HG03558 (cell line): ENCODE data around the gene PPP5C.
"Not testable (repeated sequence)": the region's sequence is repeated elsewhere in the genome, so short reads cannot be mapped to it uniquely, and the experiment has no call there.

Source experiments
- ATAC-seq: cut with Tn5 transposase; IDR thresholded peaks from one replicate; pipeline ENCODE4 v1.9.1; 2021; ENCODE audit warnings: moderate number of reproducible peaks; ENCODE audit not compliant: unreplicated experiment; ENCODE audit errors: extremely low read depth

Gene PPP5C

DNA sequence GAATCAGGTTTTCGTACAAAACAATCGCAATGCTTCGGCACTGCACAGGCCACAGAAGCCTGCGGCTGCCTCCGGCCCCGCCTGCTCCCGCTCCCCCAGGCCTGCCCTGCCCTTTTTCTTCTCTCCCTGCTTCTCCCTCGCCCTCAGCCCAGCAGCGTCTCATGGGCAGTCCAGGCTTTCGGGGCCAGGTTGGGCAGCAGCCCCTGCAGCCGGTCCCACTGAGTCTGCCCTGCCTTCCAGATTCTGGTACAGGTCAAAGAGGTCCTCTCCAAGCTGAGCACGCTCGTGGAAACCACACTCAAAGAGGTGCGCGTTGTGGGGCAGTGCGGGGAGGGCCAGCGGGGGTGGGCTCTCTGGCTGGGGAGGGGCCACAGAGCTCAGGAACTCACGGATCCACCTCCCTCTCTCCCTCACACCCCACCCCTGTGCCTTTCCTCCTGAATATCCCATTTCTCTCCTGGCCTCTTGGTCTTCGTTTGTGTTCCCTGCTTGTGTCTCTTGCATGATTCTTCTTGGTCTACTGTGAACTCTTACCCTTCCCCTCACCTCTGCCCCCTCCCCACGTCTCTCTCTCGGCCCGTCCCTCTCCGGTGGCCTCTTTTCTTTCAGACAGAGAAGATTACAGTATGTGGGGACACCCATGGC lies 36.4 kb downstream of the PPP5C start:
- no peak for ATAC-seq

- no peak for ATAC-seq
Measured at GRCh38 chr19:46383846-46384245, 37.0 kb downstream of the PPP5C start.

DNA sequence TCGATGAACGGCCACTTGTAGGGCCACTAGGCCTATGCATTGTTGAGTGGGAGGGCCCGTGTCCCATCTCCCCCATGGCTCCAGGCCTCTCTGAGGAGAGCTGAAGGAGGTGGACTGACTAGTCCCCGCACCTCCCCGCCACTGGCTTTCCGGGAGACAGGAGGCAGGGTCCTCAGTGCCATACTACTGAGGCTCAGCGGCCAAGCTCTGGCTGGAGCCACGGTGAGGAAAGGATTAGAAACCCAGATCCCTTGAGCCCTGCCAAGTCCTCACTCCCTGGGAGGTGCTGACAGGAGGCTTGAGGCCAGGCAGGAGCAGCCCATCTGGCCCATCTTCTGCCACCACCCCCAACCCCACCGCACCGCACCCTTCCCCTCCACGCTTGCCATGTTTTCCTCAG lies 37.5 kb downstream of the PPP5C start:
- no peak for ATAC-seq

- ATAC-seq = no peak
Measured at GRCh38 chr19:46385636-46386035, 38.7 kb downstream of the PPP5C start.

- no peak for ATAC-seq
Measured at GRCh38 chr19:46386151-46386550, 39.3 kb downstream of the PPP5C start.

DNA sequence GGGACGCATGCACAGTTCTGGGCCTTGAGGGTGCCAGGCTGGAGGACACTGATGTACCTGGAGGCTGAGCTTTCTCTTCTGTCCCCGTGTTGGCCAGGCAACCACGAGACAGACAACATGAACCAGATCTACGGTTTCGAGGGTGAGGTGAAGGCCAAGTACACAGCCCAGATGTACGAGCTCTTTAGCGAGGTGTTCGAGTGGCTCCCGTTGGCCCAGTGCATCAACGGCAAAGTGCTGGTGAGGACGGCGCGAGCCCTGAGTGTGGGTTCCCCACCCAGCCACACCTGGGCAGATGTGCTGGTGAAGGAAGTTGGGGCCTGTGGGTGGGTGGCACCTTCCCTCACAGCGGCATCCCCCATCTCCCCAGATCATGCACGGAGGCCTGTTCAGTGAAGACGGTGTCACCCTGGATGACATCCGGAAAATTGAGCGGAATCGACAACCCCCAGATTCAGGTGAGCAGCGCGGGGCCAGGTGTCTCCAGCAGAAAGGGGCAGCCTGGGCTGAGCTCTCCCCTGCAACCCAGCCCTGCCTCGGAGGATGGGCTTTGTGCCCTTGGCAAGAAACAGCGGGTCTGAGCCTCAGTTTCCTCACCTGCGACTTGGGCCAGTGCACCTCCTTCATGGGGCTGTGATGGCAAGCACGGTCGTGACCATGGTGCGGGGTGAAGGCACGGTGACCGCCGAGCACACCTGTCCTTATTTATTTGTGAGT lies 40.3 kb downstream of the PPP5C start:
- ATAC-seq = no peak

GRCh38 chr19:46387713-46388130 lies 40.8 kb downstream of the PPP5C start:
- ATAC-seq = no peak

- ATAC-seq = no peak
Measured at GRCh38 chr19:46388311-46389095, 41.6 kb downstream of the PPP5C start.

DNA sequence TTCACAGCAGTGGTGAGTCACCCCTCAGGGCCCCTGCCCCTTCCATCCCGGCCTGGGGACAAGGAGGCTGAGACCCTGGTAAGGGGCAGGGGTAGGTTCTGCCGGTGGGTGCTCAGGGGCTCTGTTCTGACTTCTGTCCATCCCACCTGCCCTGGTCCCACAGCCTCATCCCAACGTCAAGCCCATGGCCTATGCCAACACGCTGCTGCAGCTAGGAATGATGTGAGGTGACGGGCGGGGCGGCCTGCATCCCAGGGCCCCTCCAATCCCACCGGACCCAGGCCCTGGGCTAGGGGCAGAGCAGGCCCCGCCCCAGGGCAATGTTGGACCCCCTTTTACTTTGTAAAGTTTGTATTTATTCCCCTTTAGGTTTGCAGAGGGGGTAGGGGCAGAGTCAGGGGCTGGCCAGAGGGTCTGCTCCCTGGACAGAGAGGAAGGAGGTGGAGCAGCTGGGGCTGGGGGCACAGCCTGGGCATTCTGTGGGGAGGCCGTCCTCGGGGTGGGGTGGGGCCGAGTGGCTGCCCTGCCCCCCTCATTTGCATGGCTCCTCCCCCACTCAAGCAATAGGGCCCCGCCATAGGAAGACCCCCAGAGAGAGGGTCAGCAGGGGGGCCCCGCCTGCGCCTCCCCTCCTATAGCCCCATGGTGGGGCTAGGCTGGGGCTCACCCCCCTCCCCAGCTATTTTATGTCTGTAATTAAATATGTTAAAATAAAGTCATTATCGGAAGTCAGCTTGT lies 43.4 kb downstream of the PPP5C start:
- ATAC-seq = no peak

GRCh38 chr19:46390866-46391265 lies 44.0 kb downstream of the PPP5C start:
- ATAC-seq = no peak

GRCh38 chr19:46391296-46392251 lies 44.7 kb downstream of the PPP5C start:
- ATAC-seq = no peak

DNA sequence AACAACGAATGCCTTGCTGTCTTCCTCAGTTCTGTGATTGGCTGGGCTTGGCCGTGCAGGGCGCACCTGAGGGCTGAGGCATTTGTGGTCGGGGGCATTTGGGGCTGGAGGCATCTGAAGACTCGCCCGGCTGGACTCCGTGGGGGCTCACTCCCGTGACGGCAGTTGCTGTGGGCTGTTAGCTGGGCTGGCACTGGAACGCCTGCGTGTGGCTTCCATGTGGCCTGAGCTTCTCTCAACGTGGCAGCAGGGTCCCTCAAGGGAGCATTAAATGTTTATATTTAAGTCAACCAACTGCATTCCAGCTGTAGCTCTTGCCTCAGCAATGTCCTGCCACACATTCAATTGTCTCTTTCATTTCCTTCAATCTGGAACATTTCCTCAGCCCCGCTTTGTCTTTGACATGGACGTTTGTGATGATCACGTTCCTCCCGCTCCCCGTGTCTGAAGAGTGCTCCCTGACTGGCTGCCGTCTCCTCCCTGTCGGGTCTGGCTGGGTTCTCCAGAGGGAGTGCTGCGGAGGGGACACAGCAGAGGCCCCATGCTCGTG lies 45.4 kb downstream of the PPP5C start:
- no peak for ATAC-seq

- no peak for ATAC-seq
Measured at GRCh38 chr19:46392837-46393236, 46.0 kb downstream of the PPP5C start.

DNA sequence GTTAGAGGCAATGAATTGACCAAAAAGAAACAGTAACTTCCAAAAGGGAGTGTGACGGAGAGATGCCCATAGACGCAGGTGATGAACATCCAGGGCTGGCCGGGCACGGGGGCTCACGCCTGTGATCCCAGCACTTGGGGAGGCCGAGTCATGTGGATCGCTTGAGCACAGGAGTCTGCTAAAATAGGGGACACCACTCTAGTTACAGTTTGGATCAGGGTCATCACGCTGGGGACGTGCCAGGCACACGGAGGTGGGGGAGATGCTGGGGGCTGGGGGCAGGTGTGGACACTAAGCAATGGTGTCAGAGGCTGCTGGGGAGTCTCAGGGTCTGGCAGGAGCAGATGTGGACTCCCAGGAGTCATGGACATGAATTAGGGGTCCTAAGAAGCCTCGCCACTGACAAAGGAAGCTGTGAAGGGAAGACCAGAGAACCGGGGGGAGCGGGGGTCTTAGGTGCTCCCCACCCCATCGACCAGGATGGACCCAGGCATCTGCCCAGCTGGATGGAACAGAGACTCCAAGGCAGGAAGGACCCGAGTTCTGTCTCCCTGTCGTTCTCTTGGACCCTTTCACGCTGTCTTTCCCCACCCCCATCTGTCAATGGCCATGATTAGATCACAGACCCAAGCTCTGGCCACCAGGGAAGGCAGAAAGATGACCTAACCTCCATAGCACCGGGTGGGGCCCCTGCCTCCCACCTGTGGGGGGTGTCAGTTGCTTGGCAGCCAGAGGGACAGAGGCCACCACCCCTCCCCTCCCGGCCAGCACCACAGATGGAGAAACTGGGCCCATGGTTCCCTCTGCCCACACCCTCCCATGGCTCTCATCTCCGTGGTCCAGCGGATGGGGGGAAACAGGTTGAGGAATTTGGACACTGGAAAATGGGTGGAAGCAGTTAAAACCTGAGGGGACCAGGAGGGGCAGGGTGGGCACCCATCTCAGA lies 46.8 kb downstream of the PPP5C start:
- ATAC-seq = no peak

- ATAC-seq = no peak
Measured at GRCh38 chr19:46394402-46394797, 47.5 kb downstream of the PPP5C start.

DNA sequence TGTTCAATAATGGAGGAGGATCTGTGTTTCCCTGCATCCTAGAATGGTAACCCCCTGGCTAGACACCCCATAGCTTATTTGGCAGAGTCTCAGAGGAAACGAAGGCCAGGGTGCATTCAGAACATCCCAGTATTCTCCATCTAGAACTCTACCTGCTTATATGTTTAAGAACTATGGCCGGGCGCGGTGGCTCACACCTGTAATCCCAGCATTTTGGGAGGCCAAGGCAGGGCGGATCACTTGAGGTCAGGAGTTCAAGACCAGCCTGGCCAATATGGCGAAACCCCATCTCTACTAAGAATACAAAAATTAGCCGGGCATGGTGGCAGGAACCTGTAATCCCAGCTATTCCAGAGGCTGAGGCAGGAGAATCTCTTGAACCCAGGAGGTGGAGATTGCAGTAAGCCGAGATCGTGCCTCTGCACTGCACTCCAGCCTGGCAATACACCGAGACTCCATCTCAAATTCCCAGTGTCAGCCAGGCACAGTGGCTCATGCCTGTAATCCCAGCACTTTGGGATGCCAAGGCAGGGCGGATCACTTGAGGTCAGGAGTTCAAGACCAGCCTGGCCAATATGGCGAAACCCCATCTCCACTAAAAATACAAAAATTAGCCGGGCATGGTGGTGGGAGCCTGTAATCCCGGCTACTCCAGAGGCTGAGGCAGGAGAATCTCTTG lies 51.1 kb downstream of the PPP5C start:
- ATAC-seq = not testable (repeated sequence)

DNA sequence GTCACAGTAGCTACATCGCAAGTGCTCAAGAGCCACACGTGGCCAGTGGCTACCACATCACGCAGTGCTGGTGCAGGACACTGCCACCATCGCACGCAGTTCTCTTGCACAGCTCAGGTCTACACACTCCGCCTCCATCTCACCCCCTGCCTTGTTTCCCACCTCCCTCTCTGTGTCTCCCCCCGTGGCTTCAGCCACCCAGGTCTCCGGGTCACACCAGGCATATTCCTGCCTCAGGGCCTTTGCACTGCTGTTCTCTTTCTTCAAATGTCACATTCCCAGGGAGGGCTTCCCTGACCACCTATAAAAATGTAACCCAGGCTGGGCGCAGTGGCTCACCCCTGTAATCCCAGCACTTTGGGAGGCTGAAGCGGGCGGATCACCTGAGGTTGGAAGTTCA lies 55.8 kb downstream of the PPP5C start:
- no peak for ATAC-seq
